T follicular helper cell (primary cell): ENCODE data around the gene PLEKHH3.
"Not testable (repeated sequence)": the region's sequence is repeated elsewhere in the genome, so short reads cannot be mapped to it uniquely, and the experiment has no call there.

ENCODE experiments used
- DNase-seq: peaks from one replicate; pipeline ENCODE4 v3.0.0-alpha.2; 2020; ENCODE audit warnings: low read depth

Gene PLEKHH3

GRCh38 chr17:42632949-42633444 lies 43.8 kb downstream of the PLEKHH3 start:
- no peak for DNase-seq

GRCh38 chr17:42629411-42630009 lies 47.3 kb downstream of the PLEKHH3 start:
- DNase-seq: no peak

- DNase-seq: not testable (repeated sequence)
These were observed 49.6 kb downstream of the PLEKHH3 start for GRCh38 chr17:42627032-42627764.

- no peak for DNase-seq
These were observed 52.8 kb downstream of the PLEKHH3 start for GRCh38 chr17:42623732-42624596.

GRCh38 chr17:42623271-42623670 lies 53.5 kb downstream of the PLEKHH3 start:
- DNase-seq: no peak

- DNase-seq: not testable (repeated sequence)
These were observed 54.8 kb downstream of the PLEKHH3 start for GRCh38 chr17:42621987-42622386.

GRCh38 chr17:42618442-42619150 lies 58.2 kb downstream of the PLEKHH3 start:
- no peak for DNase-seq

- DNase-seq: no peak
These were observed 58.8 kb downstream of the PLEKHH3 start for GRCh38 chr17:42617956-42618431.
